Ovary (tissue), 9 donors: ENCODE measurements around the gene EXOC6B. TPM values are rescaled to one million over a fixed set of nuclear protein-coding genes. Genes with fewer than 3 reads are reported as not detected.
A peak's percentile ranks its signal among the peaks of the same experiment; 100 is the strongest.

Experiments used
- DNase-seq, 5 donors: peaks; one replicate each; pipeline ENCODE4 v3.0.0-alpha.2; 2019 to 2020
- H3K27ac ChIP-seq, 2 donors: fragments of 200-600 bp; one replicate each; pipeline versions ENCODE4 v1.5.1 to v1.8.0; 2019 to 2022
- H3K27me3 ChIP-seq: fragments of 200-600 bp; one replicate; pipeline ENCODE4 v1.8.0; 2022
- H3K36me3 ChIP-seq: fragments of 200-600 bp; sonication (generic); one replicate; pipeline ENCODE4 v1.5.1; 2019
- H3K4me1 ChIP-seq: one replicate; pipeline ENCODE4 v1.8.1; 2013; ENCODE audit warnings: mild to moderate bottlenecking, moderate library complexity; ENCODE audit not compliant: insufficient read depth
- H3K4me3 ChIP-seq: fragments of 200-600 bp; sonication (generic); one replicate; pipeline ENCODE4 v1.5.1; 2017
- H3K9me3 ChIP-seq, 2 donors: fragments of 200-600 bp in 1 of 2; sonication (generic) in 1 of 2; one replicate each; pipeline versions ENCODE4 v1.5.1 to v1.8.1; 2013 to 2019; ENCODE audit warnings: mild to moderate bottlenecking in 1 of 2, moderate library complexity in 1 of 2
- EP300 ChIP-seq: sonication (generic); formaldehyde crosslinking; IDR thresholded peaks from one replicate; pipeline ENCODE4 v1.6.1; 2017; ENCODE audit warnings: antibody characterized with exemption
- POLR2A ChIP-seq: fragments of 450-650 bp; IDR thresholded peaks from one replicate; pipeline ENCODE4 v1.6.1; 2017; ENCODE audit warnings: antibody characterized with exemption, mild to moderate bottlenecking, moderate library complexity
- WGBS, 3 donors: extraction: QIAGEN DNeasy Blood & Tissue Kit in 1 of 3; methylation state at CpG; one replicate each; pipeline versions ENCODE4 v1.1.5 to v1.1.7; 2013 to 2017; 5-methylcytosine and 5-hydroxymethylcytosine counted together
- intact Hi-C, 4 donors: fragments of 100-400 bp; cut with DNase I; formaldehyde crosslinking; loops; one replicate each; pipeline versions ENCODE4 v1.11.0 to v1.15.1; 2022 to 2023
- polyA plus RNA-seq, 2 donors: library from polyadenylated mRNA; stranded (reverse); fragments of 200-250 nt in 1 of 2; fragments of 350-450 nt in 1 of 2; fragmentation: Illumina TruSeq in 1 of 2; extraction: RNeasy Lipid Tissue Mini Kit (QIAGEN cat#74804) in 1 of 2; gene quantifications; one replicate each; pipeline ENCODE4 v1.2.3, GENCODE V29; 2013 to 2014
- total RNA-seq, 7 donors: library from RNA; depleted of rRNA in 2 of 7; stranded (reverse); fragments of >200 nt in 2 of 7; fragmentation: NEBNext Ultra II Directional in 3 of 7; extraction: Animal tissue kit (Norgen Biotek cat#: 25700) in 3 of 7; gene quantifications; one replicate each; pipeline versions ENCODE4 v1.1.0 to v1.2.4, GENCODE V29; 2016 to 2023
- TF ChIP-seq, protein P1 (sequence below), 3 donors: fragments of 450-650 bp in 2 of 3; fragments of 200-600 bp in 1 of 3; IDR thresholded peaks; one replicate each; pipeline versions ENCODE4 v1.5.1 to v1.8.0; 2016 to 2022; ENCODE audit warnings: antibody characterized with exemption in 3 of 3, mild to moderate bottlenecking in 1 of 3
- donor health status: DM: no; HTN: no; CAD: no; lungs with moderate emphysema.
- donor health status: DM: no; HTN: no; CAD: no.
- donor health status: Bipolar disorder and iron deficiency.
- donor health status: DM: yes; HTN: yes; CAD: no.
- donor health status: DM: no; HTN: no; CAD: no.
- donor health status: DM: yes; HTN: yes; CAD: no.

Gene EXOC6B
- total and polyA plus RNA-seq, 9 donors, result 11.9 to 84.9 (median 57.8) TPM

DNA sequence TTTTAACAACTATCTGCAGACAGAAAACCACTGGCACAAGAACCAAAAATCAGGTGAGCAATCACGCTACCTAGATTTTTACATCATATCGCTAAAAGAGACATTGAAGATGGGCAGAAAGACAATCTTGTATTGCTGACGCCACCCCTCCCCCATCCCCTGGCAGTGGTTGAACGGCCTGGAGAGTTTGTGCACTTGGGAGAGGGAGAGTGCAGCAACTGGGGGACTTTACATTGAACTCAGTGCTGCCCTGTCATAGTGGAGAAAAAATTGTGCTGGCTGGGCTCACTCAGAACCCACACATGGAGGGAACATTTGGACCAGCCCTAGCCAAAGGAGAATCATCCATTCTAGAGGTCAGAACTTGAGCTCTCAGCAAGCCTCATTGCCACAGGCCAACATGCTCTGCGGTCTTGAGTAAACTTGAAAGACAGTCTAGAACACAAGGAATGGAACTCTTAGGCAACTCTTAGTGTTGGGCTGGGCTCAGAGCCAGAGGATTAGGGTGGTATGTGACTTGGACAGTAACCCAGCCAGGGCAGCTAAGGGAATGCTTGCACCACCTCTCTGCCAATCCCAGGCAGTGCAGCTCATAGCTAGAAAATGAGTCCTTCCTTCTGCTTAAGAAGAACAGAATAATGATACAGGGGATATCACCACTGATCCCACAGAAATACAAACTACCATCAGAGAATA is 458.2 kb downstream of the EXOC6B start:
- Histone ChIP-seq H3K9me3 (no peaks in the 10 kb centered on the region), H3K27me3 (no peaks in the 10 kb centered on the region), H3K36me3 (no peaks in the 10 kb centered on the region), H3K4me1 (no peaks in the 10 kb centered on the region), H3K27ac (no peak overlapping the region), H3K4me3 (no peak overlapping the region)
- DNase-seq, result peak in 1 of 5 donors; percentile 16
- WGBS, 3 donors, result 81 to 88% (median 85%) methylated on average over 5 of the region's 5 CpGs
- intact Hi-C loops, result no loop called here
- TF ChIP-seq POLR2A (no peak), EP300 (no peak)
- TF ChIP-seq, protein P1, sequence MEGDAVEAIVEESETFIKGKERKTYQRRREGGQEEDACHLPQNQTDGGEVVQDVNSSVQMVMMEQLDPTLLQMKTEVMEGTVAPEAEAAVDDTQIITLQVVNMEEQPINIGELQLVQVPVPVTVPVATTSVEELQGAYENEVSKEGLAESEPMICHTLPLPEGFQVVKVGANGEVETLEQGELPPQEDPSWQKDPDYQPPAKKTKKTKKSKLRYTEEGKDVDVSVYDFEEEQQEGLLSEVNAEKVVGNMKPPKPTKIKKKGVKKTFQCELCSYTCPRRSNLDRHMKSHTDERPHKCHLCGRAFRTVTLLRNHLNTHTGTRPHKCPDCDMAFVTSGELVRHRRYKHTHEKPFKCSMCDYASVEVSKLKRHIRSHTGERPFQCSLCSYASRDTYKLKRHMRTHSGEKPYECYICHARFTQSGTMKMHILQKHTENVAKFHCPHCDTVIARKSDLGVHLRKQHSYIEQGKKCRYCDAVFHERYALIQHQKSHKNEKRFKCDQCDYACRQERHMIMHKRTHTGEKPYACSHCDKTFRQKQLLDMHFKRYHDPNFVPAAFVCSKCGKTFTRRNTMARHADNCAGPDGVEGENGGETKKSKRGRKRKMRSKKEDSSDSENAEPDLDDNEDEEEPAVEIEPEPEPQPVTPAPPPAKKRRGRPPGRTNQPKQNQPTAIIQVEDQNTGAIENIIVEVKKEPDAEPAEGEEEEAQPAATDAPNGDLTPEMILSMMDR (IDR thresholded peaks at IDR 0.05), result no peak

DNA sequence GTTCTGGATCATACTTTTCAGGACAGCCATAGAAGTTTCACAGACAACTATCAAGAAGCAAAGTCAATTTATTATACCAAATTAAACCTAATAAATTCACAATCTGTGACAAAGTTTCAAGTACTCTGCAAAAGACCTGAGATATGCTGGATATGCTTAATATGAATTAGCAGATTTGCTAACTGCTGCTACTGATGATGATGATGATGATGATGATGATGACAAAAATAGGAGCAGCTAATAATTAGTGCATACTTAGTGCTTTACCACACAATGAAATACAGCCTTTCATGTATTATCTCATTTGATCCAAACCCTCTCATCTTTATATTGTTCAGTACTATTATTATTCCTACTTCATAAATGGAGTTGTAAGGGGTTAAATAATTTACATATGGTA is 462.4 kb downstream of the EXOC6B start:
- Histone ChIP-seq H3K36me3 (no peaks in the 10 kb centered on the region), H3K4me1 (no peaks in the 10 kb centered on the region), H3K9me3 (no peaks in the 10 kb centered on the region), H3K27me3 (no peaks in the 10 kb centered on the region), H3K4me3 (no peak overlapping the region), H3K27ac (no peak overlapping the region)
- TF ChIP-seq, protein P1 (IDR thresholded peaks at IDR 0.05), result no peak
- TF ChIP-seq EP300 (no peak), POLR2A (no peak)
- intact Hi-C loops, result no loop called here
- no peak for DNase-seq

DNA sequence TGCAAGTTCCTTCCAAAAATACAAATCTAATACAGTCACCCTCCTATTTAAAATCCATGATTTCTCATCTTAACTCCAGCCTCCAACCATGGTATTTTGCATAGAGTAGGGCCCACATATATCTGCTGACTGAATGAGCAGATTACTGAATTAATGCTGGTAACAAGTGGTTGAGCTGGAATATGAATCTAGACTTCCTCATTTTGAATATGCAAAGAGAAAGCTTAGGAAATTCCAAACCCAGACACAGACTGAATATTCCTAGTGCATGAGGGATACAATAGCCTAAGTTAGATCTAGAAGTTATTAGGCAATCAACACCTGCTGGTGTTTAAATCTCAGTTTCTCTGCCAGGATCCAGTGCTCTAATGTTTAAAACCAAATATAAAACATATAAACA is 463.1 kb downstream of the EXOC6B start:
- intact Hi-C loops, result no loop called here
- H3K9me3 ChIP-seq, result no peaks in the 10 kb centered on the region
- no peak for TF ChIP-seq POLR2A
- H3K4me3 ChIP-seq, result no peak overlapping the region
- no peak for DNase-seq
- no peaks in the 10 kb centered on the region for H3K27me3 ChIP-seq
- H3K4me1 ChIP-seq, result no peaks in the 10 kb centered on the region
- no peak overlapping the region for H3K27ac ChIP-seq
- no peaks in the 10 kb centered on the region for H3K36me3 ChIP-seq

DNA sequence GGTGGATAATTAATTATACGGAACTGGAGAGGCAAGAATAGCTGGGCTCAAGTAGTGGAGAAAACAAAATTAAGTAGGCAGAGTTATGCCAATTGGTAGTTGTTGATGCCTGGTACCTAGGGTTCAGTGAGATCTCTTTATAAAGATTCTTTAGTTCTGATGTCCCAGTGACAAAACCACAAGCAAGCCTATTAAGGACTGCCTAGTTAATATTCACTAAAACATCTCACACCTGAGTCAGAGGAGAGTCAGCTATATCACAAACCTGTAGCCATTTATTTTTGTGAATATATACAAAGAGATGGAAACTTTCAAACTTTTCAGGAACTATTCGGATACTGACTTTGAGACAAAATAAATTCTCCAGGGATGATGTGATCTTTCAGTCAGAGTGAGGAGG is 464.3 kb downstream of the EXOC6B start:
- H3K27me3 ChIP-seq, result no peaks in the 10 kb centered on the region
- WGBS, 3 donors, result 90 to 98% (median 97%) methylated on average over 2 of the region's 2 CpGs

DNA sequence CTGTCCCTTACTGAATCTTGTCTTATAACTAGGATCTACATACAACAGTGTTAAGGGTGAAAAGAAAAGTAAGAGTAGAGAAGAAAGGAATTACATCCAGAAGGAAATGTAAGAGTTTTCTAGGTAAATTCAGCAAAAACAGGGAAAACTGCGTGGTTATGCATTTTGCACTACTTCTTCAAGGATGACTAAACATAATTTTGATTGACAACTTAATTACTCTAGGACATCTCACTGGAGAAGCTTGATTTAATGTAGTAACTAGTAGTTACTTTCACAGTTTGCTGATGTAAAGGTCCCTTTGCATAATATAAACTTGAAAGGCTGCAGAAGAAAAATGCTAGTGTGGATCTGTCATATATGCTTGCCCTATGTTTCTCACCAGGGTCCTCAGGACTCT is 464.8 kb downstream of the EXOC6B start:
- Histone ChIP-seq H3K9me3 (no peaks in the 10 kb centered on the region), H3K36me3 (no peaks in the 10 kb centered on the region), H3K4me1 (no peaks in the 10 kb centered on the region), H3K27me3 (no peaks in the 10 kb centered on the region), H3K4me3 (no peak overlapping the region), H3K27ac (no peak overlapping the region)
- intact Hi-C loops, result no loop called here
- DNase-seq, result no peak
- WGBS, 3 donors, result 97 to 100% (median 97%) methylated on average over 1 of the region's 1 CpG
- no peak for TF ChIP-seq POLR2A
- no peak for TF ChIP-seq EP300
- TF ChIP-seq, protein P1 (IDR thresholded peaks at IDR 0.05), result no peak

More for the DNA sequence above, 464.3 kb downstream of the EXOC6B start:
- intact Hi-C loops, result no loop called here
- no peak overlapping the region for H3K4me3 ChIP-seq
- H3K27ac ChIP-seq, result no peak overlapping the region
- no peak for DNase-seq
- TF ChIP-seq EP300 (no peak), POLR2A (no peak)
- TF ChIP-seq, protein P1 (IDR thresholded peaks at IDR 0.05), result no peak
- no peaks in the 10 kb centered on the region for H3K4me1 ChIP-seq
- H3K36me3 ChIP-seq, result no peaks in the 10 kb centered on the region
- H3K9me3 ChIP-seq, result no peaks in the 10 kb centered on the region
